ENCODE results near the gene SLC16A1. TPM values are rescaled to one million over a fixed set of nuclear protein-coding genes. Genes with fewer than 3 reads are reported as not detected.
A peak's percentile ranks its signal among the peaks of the same experiment; 100 is the strongest.

Gene SLC16A1
- total RNA-seq, 4 donors from 2014 or later = 27.9 to 46.5 (median 36.9) TPM

DNA sequence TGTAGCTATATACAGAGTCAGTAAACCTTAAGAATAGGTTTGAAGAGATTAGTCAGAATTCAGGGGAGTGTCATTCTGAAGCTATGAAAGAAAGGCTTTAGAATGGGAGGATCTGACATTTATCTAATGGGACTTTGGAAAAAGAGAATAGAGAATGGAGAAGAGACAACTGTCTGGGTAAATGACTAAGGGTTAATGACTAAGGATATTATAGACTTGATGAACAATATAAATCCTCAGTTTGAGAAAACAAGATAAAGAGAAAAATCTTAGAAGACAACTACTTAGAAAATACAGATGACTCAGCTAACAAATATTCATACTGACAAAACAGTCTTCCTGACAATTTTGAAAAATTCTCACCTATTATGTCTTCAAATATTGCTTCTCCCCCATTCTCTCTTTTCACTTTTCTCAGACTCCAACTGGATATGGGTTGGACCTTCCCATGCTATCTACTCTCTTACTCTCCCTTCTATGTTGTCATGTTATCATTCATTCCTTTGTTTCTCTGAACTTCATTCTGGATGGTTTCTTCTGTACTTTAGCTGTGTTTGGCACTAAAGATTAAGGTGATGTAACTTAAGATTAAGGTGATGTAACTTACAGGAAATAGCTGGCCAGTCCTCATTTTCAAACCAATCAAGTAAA, 20.4 kb downstream of the SLC16A1 start:
- TF ChIP-seq POLR2A (IDR thresholded peaks at IDR 0.05) (no peak), CTCF (IDR thresholded peaks at IDR 0.05) (no peak), EP300 (IDR thresholded peaks at IDR 0.05) (no peak), POLR2AphosphoS5 (IDR thresholded peaks at IDR 0.05) (no peak)
- H3K4me3 ChIP-seq = no peak overlapping the region
- H3K4me1 ChIP-seq = peaks cover 7 to 45% (median 10%) of the 10 kb centered on the region in 3 donors
- H3K27me3 ChIP-seq = no peaks in the 10 kb centered on the region
- H3K36me3 ChIP-seq = no peaks in the 10 kb centered on the region
- no peaks in the 10 kb centered on the region for H3K9me3 ChIP-seq
- H3K27ac ChIP-seq = no peak overlapping the region
- ATAC-seq = peak; percentile 43

- Histone ChIP-seq H3K27me3 (no peaks in the 10 kb centered on the region), H3K4me3 (no peak overlapping the region), H3K27ac (no peak overlapping the region), H3K4me1 (peaks cover 7 to 45% (median 10%) of the 10 kb centered on the region in 3 donors), H3K9me3 (no peaks in the 10 kb centered on the region), H3K36me3 (no peaks in the 10 kb centered on the region)
- 46 to 54% methylated on average over 3 of the region's 3 CpGs for WGBS, 2 donors (ENCODE audit: low coverage in 1 of 2)
- TF ChIP-seq EP300 (IDR thresholded peaks at IDR 0.05) = no peak
- no peak for TF ChIP-seq POLR2A (IDR thresholded peaks at IDR 0.05)
- no peak for TF ChIP-seq CTCF (IDR thresholded peaks at IDR 0.05)
- TF ChIP-seq POLR2AphosphoS5 (IDR thresholded peaks at IDR 0.05) = no peak
- ATAC-seq = no peak
Measured at GRCh38 chr1:112934577-112934976, 21.4 kb downstream of the SLC16A1 start.

DNA sequence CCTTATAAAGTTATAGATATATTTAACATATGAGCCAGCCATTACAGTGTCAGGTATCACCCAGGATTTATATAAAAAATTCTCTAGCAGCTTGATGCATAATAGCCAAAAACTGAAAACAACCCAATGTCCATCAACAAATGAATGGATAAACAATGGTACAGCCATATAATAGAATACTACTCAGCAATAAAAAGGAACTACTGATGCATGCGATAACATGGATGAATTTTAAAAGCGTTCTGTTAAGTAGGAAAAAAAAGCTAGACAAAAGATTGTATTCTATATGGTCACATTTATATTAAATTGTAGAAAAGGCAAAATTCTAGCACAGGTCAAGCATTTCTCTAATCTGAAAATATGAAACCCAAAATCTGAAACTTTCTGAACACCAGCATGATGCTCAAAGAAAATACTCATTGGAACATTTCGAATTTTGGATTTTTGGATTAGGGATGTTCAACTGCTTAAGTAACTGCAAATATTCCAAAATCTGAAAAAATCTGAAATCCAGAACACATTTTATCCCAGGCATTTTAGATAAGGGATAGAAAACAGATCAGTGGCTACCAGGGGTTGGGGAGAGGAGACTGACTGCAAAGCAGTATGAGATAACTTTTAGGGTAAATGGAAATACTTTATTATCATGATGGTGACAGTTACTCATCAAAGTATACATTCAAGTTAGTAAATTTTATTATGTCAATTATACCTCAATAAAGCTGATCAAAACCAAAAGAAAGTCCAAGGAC, 22.0 kb downstream of the SLC16A1 start:
- no peaks in the 10 kb centered on the region for H3K27me3 ChIP-seq
- TF ChIP-seq CTCF (IDR thresholded peaks at IDR 0.05) (no peak), EP300 (IDR thresholded peaks at IDR 0.05) (no peak), POLR2AphosphoS5 (IDR thresholded peaks at IDR 0.05) (no peak), POLR2A (IDR thresholded peaks at IDR 0.05) (no peak)
- 97% methylated on average over 3 of the region's 3 CpGs for WGBS, 2 donors (ENCODE audit: low coverage in 1 of 2)
- no peak overlapping the region for H3K27ac ChIP-seq
- no peak for ATAC-seq
- H3K4me3 ChIP-seq = no peak overlapping the region
- peaks cover 7 to 45% (median 10%) of the 10 kb centered on the region in 3 donors for H3K4me1 ChIP-seq
- H3K36me3 ChIP-seq = peaks cover 0 to 2% of the 10 kb centered on the region in 2 donors
- no peaks in the 10 kb centered on the region for H3K9me3 ChIP-seq

- 92 to 96% methylated on average over 4 of the region's 4 CpGs for WGBS, 2 donors (ENCODE audit: low coverage in 1 of 2)
- no peak for ATAC-seq
- H3K4me3 ChIP-seq = no peak overlapping the region
- TF ChIP-seq EP300 (IDR thresholded peaks at IDR 0.05) (no peak), POLR2AphosphoS5 (IDR thresholded peaks at IDR 0.05) (no peak), POLR2A (IDR thresholded peaks at IDR 0.05) (no peak), CTCF (IDR thresholded peaks at IDR 0.05) (no peak)
- no peak overlapping the region for H3K27ac ChIP-seq
- peaks cover 0 to 15% (median 0%) of the 10 kb centered on the region in 3 donors for H3K4me1 ChIP-seq
- H3K36me3 ChIP-seq = peaks cover 0 to 8% of the 10 kb centered on the region in 2 donors
- H3K9me3 ChIP-seq = no peaks in the 10 kb centered on the region
- H3K27me3 ChIP-seq = no peaks in the 10 kb centered on the region
Measured at GRCh38 chr1:112929979-112930378, 26.0 kb downstream of the SLC16A1 start.

All from gastroesophageal sphincter (tissue), 4 donors.